ENCODE data around the gene PCDH9. TPM values are rescaled to one million over a fixed set of nuclear protein-coding genes. Genes with fewer than 3 reads are reported as not detected.
"Not testable (repeated sequence)": the region's sequence is repeated elsewhere in the genome, so short reads cannot be mapped to it uniquely, and the experiment has no call there.

PCDH9 gene
- polyA plus RNA-seq, 1 donor: 2.1 TPM

DNA sequence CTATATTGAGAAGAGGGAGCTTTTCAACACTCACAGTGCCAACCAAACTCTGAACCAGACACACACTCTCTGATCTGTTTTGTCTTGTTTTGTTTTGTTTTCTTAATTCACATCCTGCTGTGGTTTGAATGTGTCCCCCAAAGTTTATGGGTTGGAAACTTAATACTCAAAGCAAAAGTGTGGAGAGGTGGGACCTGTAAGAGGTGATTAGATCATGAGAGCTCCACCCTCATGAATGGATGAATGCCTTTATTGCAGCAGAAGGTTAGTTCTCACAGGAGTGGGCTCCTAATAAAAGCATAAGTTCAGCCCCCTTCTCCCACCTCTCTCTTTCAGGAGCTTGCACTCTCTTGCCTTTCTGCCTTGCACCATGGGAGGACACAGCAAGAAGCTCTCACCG, 957.1 kb downstream of the PCDH9 start:
- DNase-seq (ENCODE audit: low read depth): no peak

DNA sequence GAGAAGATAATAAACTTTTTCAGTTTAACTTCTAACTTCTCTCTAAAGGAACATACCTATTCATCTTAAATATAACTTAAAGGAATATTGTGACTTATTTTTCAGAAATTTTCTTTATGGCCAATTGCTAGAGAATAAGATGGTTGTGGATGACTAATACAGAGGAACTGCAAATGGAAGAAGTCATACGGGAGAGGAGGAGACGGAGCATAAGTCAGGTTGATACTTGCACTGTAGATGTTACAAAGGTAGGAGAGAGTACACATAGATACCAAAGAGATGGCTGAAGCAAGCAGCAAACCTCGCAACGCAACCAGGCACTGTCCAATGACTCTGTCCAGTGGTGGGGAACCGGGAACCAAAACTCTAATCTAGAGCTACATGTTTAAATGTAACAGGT, 963.4 kb downstream of the PCDH9 start:
- no peak for DNase-seq (ENCODE audit: low read depth)

DNA sequence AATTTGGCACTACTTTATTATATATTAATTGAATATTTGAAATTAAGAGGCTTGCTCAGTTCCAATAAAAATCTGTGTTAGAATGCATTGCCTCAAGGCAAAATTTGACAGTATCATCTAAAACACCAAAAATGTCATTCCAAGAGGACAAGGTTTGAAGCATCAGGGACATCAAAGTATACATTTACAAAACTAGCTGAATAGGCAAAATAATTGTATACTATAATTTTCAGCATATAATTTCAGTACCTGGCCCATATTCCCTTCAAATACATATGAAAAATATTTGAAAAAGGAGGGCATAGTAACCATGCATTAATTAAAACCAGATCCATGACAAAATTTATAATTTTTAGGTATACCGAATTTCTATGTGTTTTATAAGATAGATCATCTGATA, 963.8 kb downstream of the PCDH9 start:
- DNase-seq (ENCODE audit: low read depth): no peak

DNA sequence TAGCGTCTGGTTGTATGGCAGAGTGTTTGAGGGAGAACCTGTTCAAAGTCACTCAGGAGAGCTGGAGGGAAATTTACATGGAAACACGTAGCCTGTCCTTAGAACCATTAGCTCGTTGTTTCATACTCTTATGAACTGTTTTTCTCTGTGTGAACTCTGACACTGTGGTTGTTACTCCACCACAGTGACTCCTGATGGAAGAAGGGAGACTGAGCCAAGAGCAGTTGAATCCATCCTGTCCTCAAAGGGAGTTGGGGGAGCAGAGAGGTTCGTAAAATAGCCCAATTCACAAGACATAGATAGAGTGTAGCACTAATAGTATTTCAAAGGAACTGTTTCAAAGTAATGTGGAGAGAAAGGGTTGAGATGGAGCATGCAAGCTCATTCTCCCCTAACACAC, 964.8 kb downstream of the PCDH9 start:
- DNase-seq (ENCODE audit: low read depth): no peak

DNA sequence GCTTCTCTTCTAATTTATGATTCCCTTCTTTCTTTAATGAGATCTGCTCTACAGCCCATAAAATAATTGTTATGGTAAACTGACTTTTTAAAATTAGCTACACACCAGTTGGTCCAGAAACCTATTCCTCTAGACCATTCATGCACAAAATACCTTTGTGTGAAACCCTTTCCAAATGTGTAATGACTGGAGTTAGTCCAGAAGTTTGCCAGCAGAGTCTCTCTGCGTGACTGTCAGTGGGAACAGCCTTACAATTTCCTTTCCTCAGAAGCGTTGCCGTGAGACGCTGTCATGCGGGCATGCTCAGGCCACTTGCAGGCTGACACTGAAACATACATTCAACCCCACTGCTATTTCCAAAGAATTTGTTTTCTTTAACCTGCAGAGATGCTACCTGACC, 965.2 kb downstream of the PCDH9 start:
- DNase-seq (ENCODE audit: low read depth): no peak

DNA sequence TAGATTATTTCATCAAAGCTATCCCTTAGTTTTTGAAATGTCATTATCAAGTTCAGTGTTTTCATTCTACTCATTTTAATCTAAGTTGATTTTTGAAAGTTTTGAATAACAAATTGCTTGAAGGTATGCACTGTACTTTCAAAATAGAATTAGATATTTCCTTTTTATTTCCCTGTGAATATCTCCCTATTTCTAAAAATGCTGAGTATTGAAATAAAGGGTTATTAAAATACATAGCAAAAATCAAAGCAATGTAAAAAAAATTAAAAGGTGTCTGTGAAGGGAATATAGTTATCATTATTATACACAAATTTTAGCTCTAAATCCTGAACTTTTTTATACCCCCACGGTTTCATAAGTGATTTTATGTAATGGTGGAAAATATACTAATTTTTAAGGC, 967.8 kb downstream of the PCDH9 start:
- no peak for DNase-seq (ENCODE audit: low read depth)

DNA sequence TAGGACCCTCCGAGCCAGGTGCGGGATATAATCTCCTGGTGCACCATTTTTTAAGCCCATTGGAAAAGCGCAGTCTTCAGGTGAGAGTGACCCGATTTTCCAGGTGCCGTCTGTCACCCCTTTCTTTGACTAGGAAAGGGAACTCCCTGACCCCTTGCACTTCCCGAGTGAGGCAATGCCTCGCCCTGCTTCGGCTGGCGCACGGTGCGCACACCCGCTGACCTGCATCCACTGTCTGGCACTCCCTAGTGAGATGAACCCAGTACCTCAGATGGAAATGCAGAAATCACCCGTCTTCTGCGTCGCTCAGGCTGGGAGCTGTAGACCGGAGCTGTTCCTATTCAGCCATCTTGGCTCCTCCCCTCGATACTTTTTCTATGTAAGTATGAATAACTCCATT, 970.7 kb downstream of the PCDH9 start:
- not testable (repeated sequence) for DNase-seq (ENCODE audit: low read depth)
